Spleen (tissue), 11 donors: ENCODE measurements around the gene SEPTIN12. TPM values are rescaled to one million over a fixed set of nuclear protein-coding genes. Genes with fewer than 3 reads are reported as not detected.

Experiments
- DNase-seq: peaks from one replicate; pipeline ENCODE4 v3.0.0-alpha.2; 2020
- H3K27ac ChIP-seq, 8 donors: fragments of 200-600 bp; sonication (generic) in 7 of 8; 1 replicate in 4 of 8; 2 replicates in 4 of 8; pipeline versions ENCODE4 v1.5.0 to v1.8.0; 2016 to 2021; ENCODE audit warnings: inconsistent platforms in 4 of 8, mild to moderate bottlenecking in 4 of 8, moderate library complexity in 1 of 8
- H3K27me3 ChIP-seq, 7 donors: fragments of 200-600 bp; sonication (generic) in 6 of 7; replicated peaks in 1 of 7; 1 replicate in 4 of 7; 2 replicates in 3 of 7; pipeline versions ENCODE4 v1.5.0 to v1.8.0; 2016 to 2021; ENCODE audit warnings: inconsistent platforms in 3 of 7, mild to moderate bottlenecking in 1 of 7
- H3K36me3 ChIP-seq, 6 donors: fragments of 200-600 bp; sonication (generic) in 5 of 6; 1 replicate in 4 of 6; 2 replicates in 2 of 6; pipeline versions ENCODE4 v1.5.0 to v1.8.0; 2016 to 2021; ENCODE audit warnings: inconsistent platforms in 2 of 6
- H3K4me1 ChIP-seq, 6 donors: fragments of 200-600 bp; sonication (generic) in 5 of 6; 1 replicate in 3 of 6; 2 replicates in 3 of 6; pipeline versions ENCODE4 v1.5.0 to v1.8.0; 2016 to 2021; ENCODE audit warnings: inconsistent platforms in 3 of 6
- H3K4me3 ChIP-seq, 8 donors: fragments of 200-600 bp; sonication (generic) in 7 of 8; 1 replicate in 4 of 8; 2 replicates in 4 of 8; pipeline versions ENCODE4 v1.5.0 to v1.8.0; 2016 to 2021; ENCODE audit warnings: inconsistent platforms in 4 of 8, mild to moderate bottlenecking in 4 of 8, moderate library complexity in 2 of 8
- H3K9me3 ChIP-seq, 8 donors: fragments of 200-600 bp; sonication (generic) in 7 of 8; 1 replicate in 4 of 8; 2 replicates in 4 of 8; pipeline versions ENCODE4 v1.5.0 to v1.8.0; 2016 to 2021; ENCODE audit warnings: inconsistent platforms in 4 of 8
- POLR2A ChIP-seq, 3 donors: fragments of 450-650 bp; IDR thresholded peaks; one replicate each; pipeline ENCODE4 v1.5.1; 2017; ENCODE audit warnings: antibody characterized with exemption in 3 of 3, mild to moderate bottlenecking in 1 of 3
- POLR2AphosphoS5 ChIP-seq, 3 donors: sonication (generic); formaldehyde crosslinking; IDR thresholded peaks; one replicate each; pipeline ENCODE4 v1.5.1; 2017; ENCODE audit warnings: antibody characterized with exemption in 3 of 3
- WGBS, 5 donors: extraction: QIAGEN DNeasy Blood & Tissue Kit in 3 of 5; methylation state at CpG; one replicate each; pipeline versions ENCODE4 v1.1.5 to v1.1.7; 2013 to 2018; 5-methylcytosine and 5-hydroxymethylcytosine counted together
- intact Hi-C: fragments of 100-400 bp; cut with DNase I; formaldehyde crosslinking; loops from one replicate; pipeline ENCODE4 v1.15.0; 2023; ENCODE audit warnings: low total_unique reads
- polyA plus RNA-seq, 3 donors: library from polyadenylated mRNA; stranded (reverse); fragments of 200-250 nt; gene quantifications; one replicate each; pipeline ENCODE4 v1.2.1, GENCODE V29; 2013
- total RNA-seq, 7 donors: library from RNA; depleted of rRNA in 3 of 7; stranded (reverse); fragments of >200 nt in 3 of 7; fragmentation: NEBNext Ultra II Directional in 4 of 7; extraction: Animal tissue kit (Norgen Biotek cat#: 25700) in 4 of 7; gene quantifications; one replicate each; pipeline versions ENCODE4 v1.1.0 to v1.2.1, GENCODE V29; 2016 to 2021
- TF ChIP-seq, protein P1 (sequence below), 11 experiments: fragments of 200-600 bp in 7 of 11; fragments of 450-650 bp in 4 of 11; sonication (generic) in 4 of 11; IDR thresholded peaks in 8 of 11; conservative IDR thresholded peaks in 3 of 11; 1 replicate in 7 of 11; 2 replicates in 4 of 11; pipeline versions ENCODE4 v1.4.0 to v1.8.0; 2016 to 2021; ENCODE audit warnings: antibody characterized with exemption in 11 of 11, inconsistent platforms in 4 of 11, mild to moderate bottlenecking in 1 of 11
- donor health status: healthy with polysubstance abuse.
- donor health status: DM: no; HTN: no; CAD: no; lungs with moderate emphysema.
- donor health status: DM: no; HTN: no; CAD: no.
- donor health status: Bipolar disorder and iron deficiency.
- donor health status: healthy.
- donor health status: DM: no; HTN: no; CAD: no.
- donor health status: DM: yes; HTN: yes; CAD: no.

SEPTIN12 gene
- total and polyA plus RNA-seq, 10 donors, result 0.37 TPM; not detected in 9

GRCh38 chr16:4803401-4803844, 15.3 kb upstream of the SEPTIN12 start:
- Histone ChIP-seq H3K9me3 (no peaks in the 10 kb centered on the region), H3K4me1 (peaks cover 19 to 42% (median 33%) of the 10 kb centered on the region in 6 donors), H3K36me3 (peaks cover 0 to 64% (median 45%) of the 10 kb centered on the region in 6 donors), H3K27me3 (no peaks in the 10 kb centered on the region), H3K27ac (peak overlapping the region in 7 of 8 donors; percentile 86 to 95 (median 91)), H3K4me3 (peak overlapping the region; percentile 55 to 99 (median 93))
- TF ChIP-seq POLR2AphosphoS5 (IDR thresholded peaks at IDR 0.05), result no peak
- TF ChIP-seq POLR2A (IDR thresholded peaks at IDR 0.05), result no peak
- TF ChIP-seq, protein P1, sequence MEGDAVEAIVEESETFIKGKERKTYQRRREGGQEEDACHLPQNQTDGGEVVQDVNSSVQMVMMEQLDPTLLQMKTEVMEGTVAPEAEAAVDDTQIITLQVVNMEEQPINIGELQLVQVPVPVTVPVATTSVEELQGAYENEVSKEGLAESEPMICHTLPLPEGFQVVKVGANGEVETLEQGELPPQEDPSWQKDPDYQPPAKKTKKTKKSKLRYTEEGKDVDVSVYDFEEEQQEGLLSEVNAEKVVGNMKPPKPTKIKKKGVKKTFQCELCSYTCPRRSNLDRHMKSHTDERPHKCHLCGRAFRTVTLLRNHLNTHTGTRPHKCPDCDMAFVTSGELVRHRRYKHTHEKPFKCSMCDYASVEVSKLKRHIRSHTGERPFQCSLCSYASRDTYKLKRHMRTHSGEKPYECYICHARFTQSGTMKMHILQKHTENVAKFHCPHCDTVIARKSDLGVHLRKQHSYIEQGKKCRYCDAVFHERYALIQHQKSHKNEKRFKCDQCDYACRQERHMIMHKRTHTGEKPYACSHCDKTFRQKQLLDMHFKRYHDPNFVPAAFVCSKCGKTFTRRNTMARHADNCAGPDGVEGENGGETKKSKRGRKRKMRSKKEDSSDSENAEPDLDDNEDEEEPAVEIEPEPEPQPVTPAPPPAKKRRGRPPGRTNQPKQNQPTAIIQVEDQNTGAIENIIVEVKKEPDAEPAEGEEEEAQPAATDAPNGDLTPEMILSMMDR (IDR thresholded peaks at IDR 0.05 in 8 of 11, conservative IDR thresholded peaks at IDR 0.05 in 3 of 11), result no peak
- intact Hi-C loops, result loop anchor here (5.0 kb wide), 1 partner anchor 36 kb away; the partner anchor contains the start of gene ZNF500
- DNase-seq, result no peak
- 41 to 68% (median 48%) methylated on average over 8 of the region's 8 CpGs for WGBS, 5 donors

- DNase-seq, result peak; percentile 97
- peaks cover 19 to 42% (median 33%) of the 10 kb centered on the region in 6 donors for H3K4me1 ChIP-seq
- H3K4me3 ChIP-seq, result peak overlapping the region; percentile 55 to 99 (median 93)
- H3K27me3 ChIP-seq, result no peaks in the 10 kb centered on the region
- 0 to 1% (median 0%) methylated on average over 36 to 59 of the region's 59 CpGs for WGBS, 5 donors
- peak overlapping the region; percentile 62 to 95 (median 90) for H3K27ac ChIP-seq
- intact Hi-C loops, result loop anchor here (5.0 kb wide), 1 partner anchor 35 kb away; the partner anchor contains the start of gene ZNF500
- peaks cover 0 to 64% (median 43%) of the 10 kb centered on the region in 6 donors for H3K36me3 ChIP-seq
- TF ChIP-seq, protein P1 (IDR thresholded peaks at IDR 0.05 in 8 of 11, conservative IDR thresholded peaks at IDR 0.05 in 3 of 11), result peak in 9 of 11 experiments; percentile 23 to 65 (median 49)
- no peak for TF ChIP-seq POLR2A (IDR thresholded peaks at IDR 0.05)
- peak; percentile 69 to 85 (median 75) for TF ChIP-seq POLR2AphosphoS5 (IDR thresholded peaks at IDR 0.05)
- H3K9me3 ChIP-seq, result no peaks in the 10 kb centered on the region
Observed at GRCh38 chr16:4802659-4803287, 14.6 kb upstream of the SEPTIN12 start.

DNA sequence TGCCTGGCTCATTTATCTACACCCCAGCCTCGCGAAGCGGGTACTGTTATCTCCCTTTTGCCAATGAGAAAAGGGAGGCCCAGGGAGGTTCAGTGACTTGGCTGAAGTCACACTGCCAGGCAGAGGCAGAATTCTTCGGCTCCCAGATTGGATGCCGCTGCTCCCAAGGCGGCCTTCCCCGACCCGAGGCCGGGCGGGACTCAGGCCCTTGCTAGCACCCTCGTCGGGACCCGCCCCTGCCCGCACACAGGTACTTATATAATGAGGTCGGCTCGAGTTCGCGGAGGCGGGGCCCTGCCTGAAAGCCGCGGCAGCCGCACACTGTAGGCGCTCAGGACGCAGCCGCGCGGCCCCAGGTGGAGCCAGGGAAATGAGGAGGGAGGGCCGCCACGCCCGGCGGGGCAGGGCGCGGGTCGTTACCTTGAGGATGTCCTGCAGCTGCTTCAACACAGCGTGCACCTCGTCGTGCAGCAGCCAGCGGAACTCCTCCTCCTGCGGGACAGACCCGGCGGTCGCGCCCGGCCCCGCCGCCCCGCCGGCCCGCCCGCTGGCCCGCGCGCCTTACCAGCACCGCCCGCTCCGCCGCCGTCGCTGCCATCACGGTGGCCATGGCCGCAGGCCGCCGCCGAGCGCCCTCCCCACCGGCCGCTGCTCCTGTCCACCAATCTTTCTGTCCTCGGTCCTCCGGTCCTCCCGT, 14.0 kb upstream of the SEPTIN12 start, which contains the start of gene ROGDI:
Gene ROGDI (minus strand): TSS at position 672 of the 697 bp plus-strand sequence. CDS start 62 bp downstream, at position 610.
- DNase-seq, result peak; percentile 97
- Histone ChIP-seq H3K36me3 (peaks cover 0 to 64% (median 43%) of the 10 kb centered on the region in 6 donors), H3K4me3 (peak within 1 kb of the TSS; percentile 55 to 99 (median 93)), H3K27me3 (no peaks in the 10 kb centered on the region), H3K9me3 (no peaks in the 10 kb centered on the region), H3K4me1 (peaks cover 19 to 42% (median 33%) of the 10 kb centered on the region in 6 donors), H3K27ac (peak within 1 kb of the TSS; percentile 74 to 95 (median 90))
- intact Hi-C loops, result loop anchor here (5.0 kb wide), 1 partner anchor 35 kb away; the partner anchor contains the start of gene ZNF500
- TF ChIP-seq POLR2AphosphoS5 (IDR thresholded peaks at IDR 0.05) (peak; percentile 57 to 80 (median 78)), POLR2A (IDR thresholded peaks at IDR 0.05) (peak in 1 of 3 donors; percentile 21)
- TF ChIP-seq, protein P1 (IDR thresholded peaks at IDR 0.05 in 8 of 11, conservative IDR thresholded peaks at IDR 0.05 in 3 of 11), result no peak
- WGBS, 5 donors, result 0 to 1% (median 0%) methylated on average over 25 to 70 of the region's 70 CpGs
